Glutamatergic neuron (in vitro differentiated cells): Measurements from ENCODE around the gene GNS. TPM values are rescaled to one million over a fixed set of nuclear protein-coding genes. Genes with fewer than 3 reads are reported as not detected.

Experiments
- DNase-seq: peaks from one replicate; pipeline ENCODE4 v3.0.0; 2022
- H3K27ac Mint-ChIP-seq: one replicate; pipeline ENCODE4 v1.8.0; 2020; ENCODE audit warnings: mild to moderate bottlenecking, mixed read lengths, inconsistent platforms; ENCODE audit not compliant: unreplicated experiment
- H3K27me3 Mint-ChIP-seq: one replicate; pipeline ENCODE4 v1.8.0; 2020; ENCODE audit warnings: mild to moderate bottlenecking, moderate library complexity, mixed read lengths, inconsistent platforms; ENCODE audit not compliant: unreplicated experiment
- H3K36me3 Mint-ChIP-seq: one replicate; pipeline ENCODE4 v1.8.0; 2020; ENCODE audit warnings: mild to moderate bottlenecking, mixed read lengths, inconsistent platforms; ENCODE audit not compliant: unreplicated experiment
- H3K4me1 Mint-ChIP-seq: one replicate; pipeline ENCODE4 v1.8.0; 2020; ENCODE audit warnings: mild to moderate bottlenecking, low read depth, mixed read lengths, inconsistent platforms; ENCODE audit not compliant: unreplicated experiment
- H3K4me3 Mint-ChIP-seq: one replicate; pipeline ENCODE4 v1.8.0; 2020; ENCODE audit warnings: mild to moderate bottlenecking, mixed read lengths, inconsistent platforms; ENCODE audit not compliant: unreplicated experiment
- H3K9me3 Mint-ChIP-seq: one replicate; pipeline ENCODE4 v1.8.0; 2020; ENCODE audit warnings: mild to moderate bottlenecking, moderate library complexity, mixed read lengths, inconsistent platforms; ENCODE audit not compliant: unreplicated experiment
- total RNA-seq: library from RNA; stranded (reverse); fragmentation: NEBNext Ultra II Directional; extraction: Animal tissue kit (Norgen Biotek cat#: 25700); gene quantifications from one replicate; pipeline ENCODE4 v1.2.1, GENCODE V29; 2021; ENCODE audit not compliant: unreplicated experiment
- TF ChIP-seq, protein P1 (sequence below): fragments of 200-600 bp; sonication (generic); IDR thresholded peaks from one replicate; pipeline ENCODE4 v1.5.0; 2021; ENCODE audit not compliant: partially characterized antibody, unreplicated experiment

The GNS gene
- total RNA-seq, 1 donor from 2014 or later: 145 TPM

DNA sequence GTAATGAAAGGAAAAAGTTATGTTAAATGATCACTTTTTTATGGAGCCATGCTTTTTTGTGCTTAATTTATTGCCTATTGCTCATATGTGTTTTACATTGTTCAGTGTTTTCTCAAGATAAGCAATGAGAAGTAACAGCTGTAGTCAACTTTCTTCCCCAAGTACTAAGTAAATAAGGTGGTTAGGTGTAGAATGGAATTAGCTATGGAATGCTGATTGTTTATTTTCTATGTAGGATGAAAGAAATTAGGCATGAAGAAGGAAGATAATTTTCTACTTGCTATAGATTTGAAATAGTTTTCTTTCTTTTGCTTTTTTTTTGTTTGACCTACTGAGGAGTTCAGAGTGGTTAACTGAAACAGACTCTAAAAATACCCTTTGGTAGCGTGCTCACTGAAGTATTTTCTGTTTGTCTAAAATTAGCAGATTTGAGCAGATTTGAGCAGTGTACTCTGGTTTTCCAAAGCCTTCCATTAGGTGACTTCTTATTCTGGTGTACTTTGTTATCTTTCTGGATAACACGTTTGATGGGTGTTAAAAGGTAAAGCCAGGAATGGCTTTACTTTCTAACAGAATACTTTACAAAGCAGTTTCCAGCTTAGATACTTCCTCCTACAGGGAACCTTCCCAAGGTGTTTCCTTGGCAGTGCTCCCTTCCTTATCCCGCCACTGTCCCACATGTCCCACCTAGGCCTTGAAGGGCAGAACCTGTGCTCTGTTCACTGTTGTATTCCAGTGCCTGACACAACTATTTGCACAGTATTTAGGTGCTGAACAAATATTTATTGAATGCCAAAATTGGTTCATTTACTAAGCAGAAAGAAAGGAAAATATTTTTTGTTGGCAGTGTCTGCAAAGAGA, 92.9 kb downstream of the GNS start:
- TF ChIP-seq, protein P1, sequence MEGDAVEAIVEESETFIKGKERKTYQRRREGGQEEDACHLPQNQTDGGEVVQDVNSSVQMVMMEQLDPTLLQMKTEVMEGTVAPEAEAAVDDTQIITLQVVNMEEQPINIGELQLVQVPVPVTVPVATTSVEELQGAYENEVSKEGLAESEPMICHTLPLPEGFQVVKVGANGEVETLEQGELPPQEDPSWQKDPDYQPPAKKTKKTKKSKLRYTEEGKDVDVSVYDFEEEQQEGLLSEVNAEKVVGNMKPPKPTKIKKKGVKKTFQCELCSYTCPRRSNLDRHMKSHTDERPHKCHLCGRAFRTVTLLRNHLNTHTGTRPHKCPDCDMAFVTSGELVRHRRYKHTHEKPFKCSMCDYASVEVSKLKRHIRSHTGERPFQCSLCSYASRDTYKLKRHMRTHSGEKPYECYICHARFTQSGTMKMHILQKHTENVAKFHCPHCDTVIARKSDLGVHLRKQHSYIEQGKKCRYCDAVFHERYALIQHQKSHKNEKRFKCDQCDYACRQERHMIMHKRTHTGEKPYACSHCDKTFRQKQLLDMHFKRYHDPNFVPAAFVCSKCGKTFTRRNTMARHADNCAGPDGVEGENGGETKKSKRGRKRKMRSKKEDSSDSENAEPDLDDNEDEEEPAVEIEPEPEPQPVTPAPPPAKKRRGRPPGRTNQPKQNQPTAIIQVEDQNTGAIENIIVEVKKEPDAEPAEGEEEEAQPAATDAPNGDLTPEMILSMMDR: no peak
- Mint-ChIP-seq H3K27ac (no peak overlapping the region), H3K36me3 (no peaks in the 10 kb centered on the region), H3K4me1 (peaks cover 31% of the 10 kb centered on the region), H3K9me3 (peaks cover 2% of the 10 kb centered on the region), H3K4me3 (no peak overlapping the region), H3K27me3 (peaks cover 1% of the 10 kb centered on the region)
- no peak for DNase-seq

- Mint-ChIP-seq H3K36me3 (no peaks in the 10 kb centered on the region), H3K27ac (no peak overlapping the region), H3K4me1 (peaks cover 25% of the 10 kb centered on the region), H3K9me3 (peaks cover 2% of the 10 kb centered on the region), H3K27me3 (peaks cover 1% of the 10 kb centered on the region), H3K4me3 (no peak overlapping the region)
- TF ChIP-seq, protein P1: no peak
- DNase-seq: no peak
These were observed 93.7 kb downstream of the GNS start for GRCh38 chr12:64665514-64665913.

Other genes with a start within 250 kb of the GNS start
- 28.2 TPM for gene RASSF3, start 148.9 kb downstream of the GNS start, total RNA-seq
- 15.2 TPM for gene TBC1D30, start 65.2 kb upstream of the GNS start, total RNA-seq